CD14-positive monocyte (primary cell): ENCODE results near the gene PLEKHO1. TPM values are rescaled to one million over a fixed set of nuclear protein-coding genes. Genes with fewer than 3 reads are reported as not detected.

Experiments used
- DNase-seq, 3 donors: peaks; one replicate each; pipeline ENCODE4 v3.0.0-alpha.2; 2011 to 2022
- H2AFZ ChIP-seq: 2 replicates; pipeline ENCODE4 v1.6.0; 2012; ENCODE audit warnings: mild to moderate bottlenecking, low read depth, low read length, inconsistent platforms; ENCODE audit not compliant: insufficient read depth, poor library complexity, severe bottlenecking
- H3K27ac ChIP-seq, 2 donors: 1 replicate in 1 of 2; 2 replicates in 1 of 2; pipeline ENCODE4 v1.5.1; 2012 to 2013; ENCODE audit warnings: low read length in 2 of 2, control low read depth in 1 of 2, inconsistent platforms in 1 of 2, low read depth in 1 of 2, mild to moderate bottlenecking in 1 of 2
- H3K27me3 ChIP-seq, 2 donors: one replicate each; pipeline versions ENCODE4 v1.6.0 to v1.6.1; 2011 to 2013; ENCODE audit warnings: low read length in 2 of 2; ENCODE audit not compliant: control insufficient read depth in 2 of 2, insufficient read depth in 2 of 2
- H3K36me3 ChIP-seq, 2 donors: replicated peaks in 1 of 2; 1 replicate in 1 of 2; 2 replicates in 1 of 2; pipeline versions ENCODE4 v1.5.1 to v1.6.1; 2012 to 2013; ENCODE audit warnings: low read length in 2 of 2, control low read depth in 1 of 2, inconsistent platforms in 1 of 2, mild to moderate bottlenecking in 1 of 2; ENCODE audit not compliant: insufficient read depth in 2 of 2, control insufficient read depth in 1 of 2
- H3K4me1 ChIP-seq, 2 donors: 1 replicate in 1 of 2; 2 replicates in 1 of 2; pipeline versions ENCODE4 v1.5.1 to v1.6.1; 2012 to 2013; ENCODE audit warnings: low read length in 2 of 2, control low read depth in 1 of 2, inconsistent platforms in 1 of 2, mild to moderate bottlenecking in 1 of 2, moderate library complexity in 1 of 2; ENCODE audit not compliant: insufficient read depth in 2 of 2, control insufficient read depth in 1 of 2
- H3K4me2 ChIP-seq: replicated peaks from 2 replicates; pipeline ENCODE3; 2012; ENCODE audit warnings: low read length, moderate library complexity, mild to moderate bottlenecking; ENCODE audit not compliant: poor library complexity, severe bottlenecking; ENCODE audit errors: extremely low read depth
- H3K4me3 ChIP-seq, 3 experiments: fragments of 200-600 bp in 1 of 3; sonication (generic) in 1 of 3; replicated peaks in 1 of 3; 1 replicate in 2 of 3; 2 replicates in 1 of 3; pipeline ENCODE4 v1.5.1; 2011 to 2013; ENCODE audit warnings: low read length in 3 of 3, mild to moderate bottlenecking in 3 of 3, control low read depth in 2 of 3, low read depth in 2 of 3, inconsistent platforms in 1 of 3, moderate library complexity in 1 of 3
- H3K79me2 ChIP-seq: 2 replicates; pipeline ENCODE4 v1.6.0; 2012; ENCODE audit warnings: mild to moderate bottlenecking, control low read depth, inconsistent platforms, low read length, moderate library complexity; ENCODE audit not compliant: insufficient read depth
- H3K9ac ChIP-seq: 2 replicates; pipeline ENCODE4 v1.6.0; 2017; ENCODE audit warnings: low read length, mild to moderate bottlenecking; ENCODE audit not compliant: insufficient read depth, poor library complexity, severe bottlenecking
- H3K9me3 ChIP-seq, 2 donors: replicated peaks in 1 of 2; 1 replicate in 1 of 2; 2 replicates in 1 of 2; pipeline versions ENCODE4 v1.5.1 to v1.6.1; 2012 to 2013; ENCODE audit warnings: low read length in 2 of 2, control low read depth in 1 of 2; ENCODE audit not compliant: control insufficient read depth in 1 of 2, insufficient read depth in 1 of 2
- H4K20me1 ChIP-seq: 2 replicates; pipeline ENCODE4 v1.6.0; 2012; ENCODE audit warnings: mild to moderate bottlenecking, low read length, control low read depth, moderate library complexity; ENCODE audit not compliant: insufficient read depth
- H3K27ac Mint-ChIP-seq, 7 donors: one replicate each; pipeline ENCODE4 v1.8.0; 2020; ENCODE audit warnings: mild to moderate bottlenecking in 7 of 7, mixed read lengths in 7 of 7, moderate library complexity in 6 of 7, inconsistent platforms in 2 of 7
- H3K27me3 Mint-ChIP-seq, 3 donors: one replicate each; pipeline ENCODE4 v1.8.0; 2021 to 2022; ENCODE audit warnings: low read depth in 3 of 3, mild to moderate bottlenecking in 3 of 3, mixed read lengths in 3 of 3, moderate library complexity in 3 of 3, inconsistent platforms in 1 of 3
- H3K36me3 Mint-ChIP-seq, 2 donors: one replicate each; pipeline ENCODE4 v1.8.0; 2020; ENCODE audit warnings: mixed read lengths in 2 of 2, inconsistent platforms in 1 of 2, mild to moderate bottlenecking in 1 of 2
- H3K4me1 Mint-ChIP-seq: one replicate; pipeline ENCODE4 v1.8.0; 2020; ENCODE audit warnings: mild to moderate bottlenecking, mixed read lengths
- H3K4me3 Mint-ChIP-seq, 2 donors: one replicate each; pipeline ENCODE4 v1.8.0; 2020; ENCODE audit warnings: mild to moderate bottlenecking in 2 of 2, mixed read lengths in 2 of 2, moderate library complexity in 1 of 2
- H3K9me3 Mint-ChIP-seq, 7 donors: one replicate each; pipeline ENCODE4 v1.8.0; 2020 to 2022; ENCODE audit warnings: mixed read lengths in 7 of 7, mild to moderate bottlenecking in 6 of 7, moderate library complexity in 6 of 7, inconsistent platforms in 2 of 7
- WGBS: methylation state at CpG from one replicate; pipeline ENCODE4 v1.1.5; 2013; ENCODE audit warnings: missing lambda C conversion rate; ENCODE audit not compliant: insufficient coverage; 5-methylcytosine and 5-hydroxymethylcytosine counted together
- intact Hi-C, 2 donors: fragments of 100-400 bp; cut with micrococcal nuclease; formaldehyde crosslinking; loops; one replicate each; pipeline versions ENCODE4 v1.15.0 to v1.15.1; 2023
- polyA plus RNA-seq, 3 donors: library from polyadenylated mRNA; depleted of rRNA in 1 of 3; unstranded in 2 of 3; stranded (reverse) in 1 of 3; fragments of 300-500 nt in 2 of 3; fragments of >200 nt in 1 of 3; fragmentation: Illumina TruSeq in 2 of 3; gene quantifications; 1 replicate in 2 of 3; 2 replicates in 1 of 3; pipeline ENCODE4 v1.2.3, GENCODE V29; 2012 to 2021
- TF ChIP-seq, protein P1 (sequence below): fragments of 200-600 bp; IDR thresholded peaks from one replicate; pipeline ENCODE4 v1.8.0; 2022; ENCODE audit warnings: antibody characterized with exemption, mild to moderate bottlenecking

The PLEKHO1 gene
- polyA plus RNA-seq, 3 donors: 87.2 to 170 (median 110) TPM

DNA sequence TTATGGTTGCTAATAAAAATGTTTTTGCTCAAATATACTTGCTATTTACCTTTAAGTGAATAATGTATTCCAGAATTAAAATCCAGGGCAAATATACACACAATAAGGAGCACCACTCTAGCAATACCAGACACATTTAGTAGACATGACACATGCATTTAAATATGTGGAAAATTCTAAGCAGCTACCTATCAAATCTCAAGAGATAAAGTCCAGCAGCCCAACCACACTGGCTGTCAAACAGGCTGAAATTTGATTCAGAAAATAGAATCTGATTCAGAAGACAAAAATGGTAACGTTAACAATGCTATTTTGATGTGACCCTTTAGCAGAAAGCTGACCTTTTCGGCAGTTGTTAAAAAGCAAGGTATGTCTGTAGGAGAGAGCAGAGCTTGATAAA is 42.3 kb downstream of the PLEKHO1 start:
- TF ChIP-seq, protein P1, sequence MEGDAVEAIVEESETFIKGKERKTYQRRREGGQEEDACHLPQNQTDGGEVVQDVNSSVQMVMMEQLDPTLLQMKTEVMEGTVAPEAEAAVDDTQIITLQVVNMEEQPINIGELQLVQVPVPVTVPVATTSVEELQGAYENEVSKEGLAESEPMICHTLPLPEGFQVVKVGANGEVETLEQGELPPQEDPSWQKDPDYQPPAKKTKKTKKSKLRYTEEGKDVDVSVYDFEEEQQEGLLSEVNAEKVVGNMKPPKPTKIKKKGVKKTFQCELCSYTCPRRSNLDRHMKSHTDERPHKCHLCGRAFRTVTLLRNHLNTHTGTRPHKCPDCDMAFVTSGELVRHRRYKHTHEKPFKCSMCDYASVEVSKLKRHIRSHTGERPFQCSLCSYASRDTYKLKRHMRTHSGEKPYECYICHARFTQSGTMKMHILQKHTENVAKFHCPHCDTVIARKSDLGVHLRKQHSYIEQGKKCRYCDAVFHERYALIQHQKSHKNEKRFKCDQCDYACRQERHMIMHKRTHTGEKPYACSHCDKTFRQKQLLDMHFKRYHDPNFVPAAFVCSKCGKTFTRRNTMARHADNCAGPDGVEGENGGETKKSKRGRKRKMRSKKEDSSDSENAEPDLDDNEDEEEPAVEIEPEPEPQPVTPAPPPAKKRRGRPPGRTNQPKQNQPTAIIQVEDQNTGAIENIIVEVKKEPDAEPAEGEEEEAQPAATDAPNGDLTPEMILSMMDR: no peak
- H3K27me3 ChIP-seq: no peaks in the 10 kb centered on the region
- H3K4me2 ChIP-seq: no peak overlapping the region
- no peak for DNase-seq
- no peak overlapping the region for H3K27ac ChIP-seq
- Mint-ChIP-seq H3K4me3 (no peak overlapping the region), H3K27ac (no peak overlapping the region), H3K36me3 (peaks cover 5 to 11% of the 10 kb centered on the region in 2 donors), H3K9me3 (peaks cover 0 to 5% (median 3%) of the 10 kb centered on the region in 7 donors), H3K4me1 (peaks cover 10% of the 10 kb centered on the region), H3K27me3 (peaks cover 1 to 2% (median 2%) of the 10 kb centered on the region in 3 donors)
- H3K4me1 ChIP-seq: peaks cover 10 to 11% of the 10 kb centered on the region in 2 donors
- no peak overlapping the region for H2AFZ ChIP-seq
- H3K36me3 ChIP-seq: no peaks in the 10 kb centered on the region
- no CpG with 5 or more reads among the region's 2 CpGs for WGBS
- no peaks in the 10 kb centered on the region for H4K20me1 ChIP-seq
- H3K4me3 ChIP-seq: no peak overlapping the region
- no peaks in the 10 kb centered on the region for H3K79me2 ChIP-seq
- intact Hi-C loops: no loop called here
- H3K9ac ChIP-seq: no peak overlapping the region
- H3K9me3 ChIP-seq: no peaks in the 10 kb centered on the region

DNA sequence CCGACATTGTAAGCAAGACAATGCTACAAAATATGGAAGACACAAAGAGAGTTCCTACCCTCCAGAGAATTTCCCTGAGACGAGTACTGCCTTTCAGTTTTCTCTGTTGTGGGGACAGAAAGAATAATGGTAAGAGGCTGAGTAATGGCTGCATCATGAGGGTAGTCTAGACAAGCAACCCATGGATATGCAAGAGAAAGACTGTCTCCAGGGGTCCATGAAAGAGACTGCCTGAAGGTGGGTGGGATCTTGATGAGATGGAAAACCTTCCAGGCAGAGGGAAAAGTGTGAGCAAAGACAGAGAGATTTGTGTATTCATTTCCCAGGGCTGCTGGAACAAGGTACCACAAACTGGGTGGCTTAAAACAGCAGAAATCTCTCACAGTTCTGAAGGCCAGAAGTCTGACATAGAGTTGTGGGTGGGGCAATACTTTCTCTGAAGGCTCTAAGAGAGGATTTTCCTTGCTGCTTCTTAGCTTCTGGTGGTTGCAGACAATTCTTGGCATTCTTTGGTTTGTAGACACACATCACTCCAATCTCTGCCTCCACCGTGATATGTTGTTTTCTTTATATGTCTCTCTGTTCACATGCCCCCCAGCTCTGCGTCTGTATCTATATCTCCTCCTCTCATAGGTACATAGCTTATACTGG is 44.8 kb downstream of the PLEKHO1 start:
- peaks cover 0 to 6% (median 3%) of the 10 kb centered on the region in 7 donors for H3K9me3 Mint-ChIP-seq
- H3K4me3 ChIP-seq: no peak overlapping the region
- no peak overlapping the region for H2AFZ ChIP-seq
- intact Hi-C loops: no loop called here
- no peak for DNase-seq
- H3K27ac ChIP-seq: no peak overlapping the region
- no peaks in the 10 kb centered on the region for H3K4me1 ChIP-seq
- H3K36me3 Mint-ChIP-seq: peaks cover 5 to 11% of the 10 kb centered on the region in 2 donors
- TF ChIP-seq, protein P1: no peak
- H3K36me3 ChIP-seq: no peaks in the 10 kb centered on the region
- H3K4me3 Mint-ChIP-seq: no peak overlapping the region
- H3K9ac ChIP-seq: no peak overlapping the region
- H3K4me2 ChIP-seq: no peak overlapping the region
- no peaks in the 10 kb centered on the region for H3K79me2 ChIP-seq
- no peaks in the 10 kb centered on the region for H3K27me3 ChIP-seq
- peaks cover 6 to 11% (median 8%) of the 10 kb centered on the region in 3 donors for H3K27me3 Mint-ChIP-seq
- no peaks in the 10 kb centered on the region for H3K9me3 ChIP-seq
- no peak overlapping the region for H3K27ac Mint-ChIP-seq
- no peaks in the 10 kb centered on the region for H4K20me1 ChIP-seq
- whole genome bisulfite sequencing: 93% methylated on average over 3 of the region's 4 CpGs
- no peaks in the 10 kb centered on the region for H3K4me1 Mint-ChIP-seq
